K562 (cell line): Measurements from ENCODE around the gene KRT6C. TPM values are rescaled to one million over a fixed set of nuclear protein-coding genes. Genes with fewer than 3 reads are reported as not detected.

Experiments
- ATAC-seq: fragments of 200-7000 bp; cut with Tn5 transposase; 3 replicates; pipeline ENCODE4 v1.9.1; 2020; ENCODE audit warnings: moderate library complexity
- BruUV-seq: library from RNA; stranded (reverse); fragments of 400-500 nt; replicated peaks from 2 replicates; lab custom pipeline; 2021; lab: Mats Ljungman, UMichigan
- CTCF ChIA-PET: fragments of 300-600 bp; formaldehyde crosslinking; extraction: SDS; loops from one replicate; lab custom pipeline; 2021; ENCODE audit warnings: low intra/inter-chr PET ratio; lab: Yijun Ruan, JAX
- POLR2A ChIA-PET: fragments of 300-600, 350-650 bp; sonication (Branson Sonifier 250); formaldehyde crosslinking; extraction: SDS; loops from one replicate; lab custom pipeline; 2021; ENCODE audit warnings: antibody characterized with exemption, inconsistent platforms; lab: Yijun Ruan, JAX
- DNase-seq, 4 experiments: peaks; one replicate each; pipeline versions ENCODE4 v3.0.0 to v3.0.0-alpha.2; 2011 to 2018; ENCODE audit warnings: low spot score in 3 of 4, mixed read lengths in 3 of 4; ENCODE audit errors: extremely low read depth in 1 of 4
- FAIRE-seq: peaks from 2 replicates; lab custom pipeline; 2011; peaks lifted over from hg19 to GRCh38; lab: Jason Lieb, UNC
- H2AFZ ChIP-seq: 2 replicates; pipeline ENCODE4 v1.6.0; 2011; ENCODE audit warnings: low read depth, low read length, control low read depth, inconsistent platforms
- H3K27ac ChIP-seq: fragments of 200-600 bp; 3 replicates; pipeline ENCODE4 v1.8.0; 2011; ENCODE audit warnings: low read depth, mild to moderate bottlenecking, control low read depth, inconsistent platforms, low read length, moderate library complexity, mixed read lengths; ENCODE audit errors: extremely low read depth
- H3K27me3 ChIP-seq, 2 experiments: fragments of 300-600 bp in 1 of 2; 2 replicates in 1 of 2; 3 replicates in 1 of 2; pipeline versions ENCODE4 v1.6.0 to v1.8.0; 2011; ENCODE audit warnings: inconsistent platforms in 2 of 2, low read length in 2 of 2, mild to moderate bottlenecking in 1 of 2, mixed read lengths in 1 of 2, moderate library complexity in 1 of 2; ENCODE audit not compliant: control insufficient read depth in 2 of 2, insufficient read depth in 2 of 2
- H3K36me3 ChIP-seq: fragments of 300-600 bp; 3 replicates; pipeline ENCODE4 v1.8.0; 2011; ENCODE audit warnings: mild to moderate bottlenecking, low read length, inconsistent platforms; ENCODE audit not compliant: control insufficient read depth, insufficient read depth
- H3K4me1 ChIP-seq, 2 experiments: fragments of 200-600 bp in 1 of 2; replicated peaks in 1 of 2; 2 replicates in 1 of 2; 3 replicates in 1 of 2; pipeline versions ENCODE4 v1.5.1 to v1.8.0; 2011; ENCODE audit warnings: inconsistent platforms in 2 of 2, low read length in 2 of 2, mild to moderate bottlenecking in 1 of 2, mixed read lengths in 1 of 2, moderate library complexity in 1 of 2; ENCODE audit not compliant: control insufficient read depth in 2 of 2, insufficient read depth in 2 of 2
- H3K4me2 ChIP-seq: 2 replicates; pipeline ENCODE4 v1.6.1; 2011; ENCODE audit warnings: low read length, control low read depth, inconsistent platforms, mixed read lengths; ENCODE audit not compliant: insufficient read depth
- H3K4me3 ChIP-seq: fragments of 200-600 bp; sonication (generic), shearing (Covaris generic); 2 replicates; pipeline ENCODE4 v1.5.1; 2016; ENCODE audit warnings: control low read depth, inconsistent platforms
- H3K79me2 ChIP-seq: fragments of 200-600 bp; 3 replicates; pipeline ENCODE4 v1.8.0; 2011; ENCODE audit warnings: low read length, inconsistent platforms; ENCODE audit not compliant: control insufficient read depth, insufficient read depth
- H3K9ac ChIP-seq, 2 experiments: 2 replicates each; pipeline versions ENCODE4 v1.6.0 to v1.6.1; 2011; ENCODE audit warnings: low read depth in 2 of 2, low read length in 2 of 2, control low read depth in 1 of 2, inconsistent platforms in 1 of 2, mild to moderate bottlenecking in 1 of 2, mixed read lengths in 1 of 2; ENCODE audit not compliant: insufficient read depth in 1 of 2
- H3K9me1 ChIP-seq: one replicate; pipeline ENCODE4 v1.6.0; 2011; ENCODE audit warnings: inconsistent platforms, mild to moderate bottlenecking, low read length, moderate library complexity; ENCODE audit not compliant: control insufficient read depth, insufficient read depth
- H3K9me3 ChIP-seq: replicated peaks from 2 replicates; pipeline ENCODE4 v1.5.1; 2011; ENCODE audit warnings: low read depth, low read length, inconsistent platforms; ENCODE audit not compliant: control insufficient read depth, insufficient read depth
- H4K20me1 ChIP-seq: replicated peaks from 2 replicates; pipeline ENCODE4 v1.6.1; 2011; ENCODE audit warnings: low read length, inconsistent platforms, mixed read lengths; ENCODE audit not compliant: control insufficient read depth, insufficient read depth
- ARID3B ChIP-seq: fragments of 250-450 bp; sonication (Bioruptor Pico); IDR thresholded peaks from 2 replicates; pipeline ENCODE4 v1.4.0; 2020; ENCODE audit warnings: borderline replicate concordance
- IRF2 ChIP-seq: sonication (generic); formaldehyde crosslinking; IDR thresholded peaks from 2 replicates; pipeline ENCODE4 v1.8.1; 2022; ENCODE audit warnings: mild to moderate bottlenecking, missing genetic modification reagents
- NELFE ChIP-seq: IDR thresholded peaks from 2 replicates; pipeline ENCODE4 v1.6.1; 2011; ENCODE audit warnings: mild to moderate bottlenecking; ENCODE audit not compliant: insufficient read depth, insufficient read length
- PRPF4 ChIP-seq: fragments of 200-400 bp; formaldehyde crosslinking; IDR thresholded peaks from one replicate; pipeline ENCODE4 v1.6.1; 2017; ENCODE audit warnings: low read length, low read depth, mild to moderate bottlenecking; ENCODE audit not compliant: insufficient read depth, poor library complexity, severe bottlenecking
- SRF ChIP-seq, 2 experiments: fragments of 250-450, 450-650 bp in 1 of 2; sonication (Bioruptor Pico) in 1 of 2; sonication (generic) in 1 of 2; formaldehyde crosslinking; IDR thresholded peaks; 2 replicates each; pipeline versions ENCODE4 v1.5.0 to v1.5.1; 2020 to 2022; ENCODE audit warnings: mild to moderate bottlenecking in 1 of 2, missing genetic modification reagents in 1 of 2
- TFAP4 ChIP-seq: sonication (generic); formaldehyde crosslinking; IDR thresholded peaks from 2 replicates; pipeline ENCODE4 v1.8.0; 2022; ENCODE audit warnings: missing genetic modification reagents, mild to moderate bottlenecking, moderate library complexity, borderline replicate concordance
- ZBTB9 ChIP-seq: fragments of 450-650 bp; formaldehyde crosslinking; IDR thresholded peaks from 2 replicates; pipeline ENCODE4 v1.4.0; 2020; ENCODE audit warnings: mild to moderate bottlenecking, moderate library complexity
- WGBS: fragments of 100-300 bp; shearing (Covaris generic); methylation state at CpG from one replicate; pipeline ENCODE4 v1.1.6; 2016; ENCODE audit warnings: low coverage, mixed read lengths; ENCODE audit not compliant: insufficient coverage; ENCODE audit errors: missing lambda C conversion rate; 5-methylcytosine and 5-hydroxymethylcytosine counted together
- in situ Hi-C: fragments of 300-500 bp; cut with MboI; formaldehyde crosslinking; loops from 4 replicates; pipeline ENCODE4 v1.15.0; 2018; ENCODE audit warnings: inconsistent platforms, mixed read lengths
- intact Hi-C: fragments of 100-400 bp; cut with micrococcal nuclease; formaldehyde crosslinking; loops from 2 replicates; pipeline ENCODE4 v1.14.2; 2022
- polyA plus RNA-seq, 8 experiments: library from polyadenylated mRNA; depleted of rRNA in 4 of 8; stranded (reverse) in 5 of 8; unstranded in 3 of 8; fragments of >200 nt; fragmentation: Nextera tagmentation in 2 of 8; fragmentation: Illumina TruSeq in 1 of 8; extraction: Ambion mirVana in 2 of 8; extraction: Trizol in 1 of 8; gene quantifications; 2 replicates each; pipeline versions ENCODE4 v1.2.1 to v1.2.3, GENCODE V29; 2011 to 2014; ENCODE audit warnings: inconsistent platforms in 1 of 8, missing spikeins in 1 of 8
- total RNA-seq, 7 experiments: library from RNA; depleted of rRNA in 6 of 7; stranded (reverse); fragments of >200 nt in 6 of 7; fragmentation: Illumina TruSeq in 2 of 7; extraction: Trizol in 2 of 7; gene quantifications; 2 replicates each; pipeline versions ENCODE4 v1.2.1 to v1.2.3, GENCODE V29; 2011 to 2021; ENCODE audit warnings: low replicate concordance in 1 of 7

Gene KRT6C
- total and polyA plus RNA-seq, 9 of the 15 experiments (the other 6 are each of a cell fraction or from before 2014, with no cell fraction given): not detected

GRCh38 chr12:52477651-52478050, 4.0 kb upstream of the KRT6C start:
- ChIA-PET CTCF (no interaction called here), POLR2A (no interaction called here)
- intact Hi-C loops (no loop called here), in situ Hi-C loops (no loop called here)
- Histone ChIP-seq H3K9ac (no peak overlapping the region), H3K4me1 (no peaks in the 10 kb centered on the region), H3K4me3 (no peak overlapping the region), H3K9me3 (no peaks in the 10 kb centered on the region), H4K20me1 (no peaks in the 10 kb centered on the region; the same call in 1 of the 2 replicates), H3K27ac (no peak overlapping the region), H3K27me3 (peaks cover 0 to 3% of the 10 kb centered on the region in 2 experiments; a peak in 1 of 5 replicates), H3K79me2 (no peaks in the 10 kb centered on the region), H2AFZ (no peak overlapping the region)
- no peak for FAIRE-seq
- no TSS peak for BruUV-seq
- WGBS: 0% methylated on average over 2 of the region's 2 CpGs
- TF ChIP-seq PRPF4 (no peak), ARID3B (CRISPR knock-in tag) (no peak), SRF (CRISPR knock-in tag; IDR thresholded peaks at IDR 0.05) (no peak)
- TF ChIP-seq, all 486 proteins: peak for 0
- DNase-seq (no peak), ATAC-seq (no peak)
- H3K9me1 ChIP-seq: no peaks in the 10 kb centered on the region
- H3K36me3 ChIP-seq: no peaks in the 10 kb centered on the region
- no peak overlapping the region for H3K4me2 ChIP-seq

GRCh38 chr12:52474212-52474611, 607 bp upstream of the KRT6C start:
- BruUV-seq: no TSS peak
- Histone ChIP-seq H4K20me1 (no peaks in the 10 kb centered on the region; the same call in 1 of the 2 replicates), H3K27me3 (peaks cover under 1 to 5% of the 10 kb centered on the region in 2 experiments; a peak in 3 of 5 replicates), H3K9ac (no peak overlapping the region), H3K4me3 (no peak overlapping the region), H3K79me2 (no peaks in the 10 kb centered on the region), H3K36me3 (no peaks in the 10 kb centered on the region), H3K9me1 (no peaks in the 10 kb centered on the region), H2AFZ (no peak overlapping the region), H3K9me3 (no peaks in the 10 kb centered on the region), H3K27ac (no peak overlapping the region), H3K4me2 (no peak overlapping the region), H3K4me1 (no peaks in the 10 kb centered on the region)
- intact Hi-C loops: no loop called here
- FAIRE-seq: no peak
- ATAC-seq: no peak
- 0% methylated on average over 2 of the region's 2 CpGs for whole genome bisulfite sequencing
- in situ Hi-C loops: no loop called here
- ChIA-PET POLR2A (no interaction called here), CTCF (no interaction called here)
- no peak for TF ChIP-seq ZBTB9 (CRISPR knock-in tag)
- no peak for TF ChIP-seq IRF2
- no peak for TF ChIP-seq NELFE
- no peak for TF ChIP-seq TFAP4
- no peak for DNase-seq
